Caco-2 (cell line): ENCODE measurements around the gene ATP6V1E1. TPM values are rescaled to one million over a fixed set of nuclear protein-coding genes. Genes with fewer than 3 reads are reported as not detected.

Source experiments
- BruUV-seq: library from RNA; stranded (reverse); fragments of 400-500 nt; replicated peaks from 2 replicates; lab custom pipeline; 2021; lab: Mats Ljungman, UMichigan
- CTCF ChIA-PET: fragments of 300-600 bp; sonication (Branson Sonifier 250); formaldehyde crosslinking; loops from one replicate; lab custom pipeline; 2022; ENCODE audit warnings: antibody characterized with exemption; lab: Charles Lee
- POLR2A ChIA-PET: fragments of 300-600 bp; sonication (Branson Sonifier 250); formaldehyde crosslinking; loops from one replicate; lab custom pipeline; 2022; ENCODE audit warnings: antibody characterized with exemption; lab: Charles Lee
- DNase-seq, 2 experiments: peaks; one replicate each; pipeline versions ENCODE4 v3.0.0 to v3.0.0-alpha.2; 2020 to 2022
- H3K27me3 ChIP-seq: replicated peaks from 2 replicates; pipeline ENCODE4 v1.6.0; 2011; ENCODE audit warnings: low read length; ENCODE audit not compliant: control insufficient read depth, insufficient read depth
- H3K36me3 ChIP-seq: 2 replicates; pipeline ENCODE4 v1.5.1; 2011; ENCODE audit warnings: low read length; ENCODE audit not compliant: control insufficient read depth, insufficient read depth
- H3K4me1 ChIP-seq: fragments of 250-450 bp; sonication (Bioruptor Pico); 2 replicates; pipeline ENCODE4 v1.5.1; 2020; ENCODE audit warnings: mild to moderate bottlenecking
- H3K4me3 ChIP-seq: 2 replicates; pipeline ENCODE4 v1.5.1; 2011; ENCODE audit warnings: low read depth, mild to moderate bottlenecking, control low read depth, low read length
- H3K9me3 ChIP-seq: fragments of 250-450 bp; sonication (Bioruptor Pico); 2 replicates; pipeline ENCODE4 v1.5.1; 2020; ENCODE audit warnings: mild to moderate bottlenecking, moderate library complexity
- H3K27ac Mint-ChIP-seq: one replicate; pipeline ENCODE4 v1.8.0; 2022; ENCODE audit warnings: mixed read lengths; ENCODE audit not compliant: unreplicated experiment
- H3K27me3 Mint-ChIP-seq: one replicate; pipeline ENCODE4 v1.8.0; 2022; ENCODE audit warnings: mixed read lengths; ENCODE audit not compliant: insufficient read depth, unreplicated experiment
- H3K36me3 Mint-ChIP-seq: one replicate; pipeline ENCODE4 v1.8.0; 2022; ENCODE audit warnings: mild to moderate bottlenecking, mixed read lengths; ENCODE audit not compliant: insufficient read depth, unreplicated experiment
- H3K4me1 Mint-ChIP-seq: one replicate; pipeline ENCODE4 v1.8.0; 2022; ENCODE audit warnings: low read depth, mixed read lengths; ENCODE audit not compliant: unreplicated experiment
- H3K4me3 Mint-ChIP-seq: one replicate; pipeline ENCODE4 v1.8.0; 2022; ENCODE audit warnings: mild to moderate bottlenecking, moderate library complexity, mixed read lengths; ENCODE audit not compliant: unreplicated experiment
- H3K9me3 Mint-ChIP-seq: one replicate; pipeline ENCODE4 v1.8.0; 2022; ENCODE audit warnings: mixed read lengths; ENCODE audit not compliant: unreplicated experiment
- CTCF ChIP-seq, 2 experiments: fragments of 200-600 bp in 1 of 2; IDR thresholded peaks; 1 replicate in 1 of 2; 2 replicates in 1 of 2; pipeline versions ENCODE4 v1.5.1 to v1.8.0; 2011 to 2022; ENCODE audit warnings: antibody characterized with exemption in 1 of 2, control low read depth in 1 of 2, inconsistent platforms in 1 of 2, low read depth in 1 of 2, low read length in 1 of 2, mild to moderate bottlenecking in 1 of 2, moderate library complexity in 1 of 2; ENCODE audit not compliant: insufficient read depth in 1 of 2, severe bottlenecking in 1 of 2, unreplicated experiment in 1 of 2
- intact Hi-C: fragments of 100-400 bp; cut with micrococcal nuclease; formaldehyde crosslinking; loops from one replicate; pipeline ENCODE4 v1.10.0; 2022; ENCODE audit not compliant: unreplicated experiment
- total RNA-seq: library from RNA; stranded (reverse); gene quantifications from 2 replicates; pipeline ENCODE4 v1.2.3, GENCODE V29; 2022

Gene ATP6V1E1
- total RNA-seq, 1 experiment from 2014 or later, result 147 TPM

DNA sequence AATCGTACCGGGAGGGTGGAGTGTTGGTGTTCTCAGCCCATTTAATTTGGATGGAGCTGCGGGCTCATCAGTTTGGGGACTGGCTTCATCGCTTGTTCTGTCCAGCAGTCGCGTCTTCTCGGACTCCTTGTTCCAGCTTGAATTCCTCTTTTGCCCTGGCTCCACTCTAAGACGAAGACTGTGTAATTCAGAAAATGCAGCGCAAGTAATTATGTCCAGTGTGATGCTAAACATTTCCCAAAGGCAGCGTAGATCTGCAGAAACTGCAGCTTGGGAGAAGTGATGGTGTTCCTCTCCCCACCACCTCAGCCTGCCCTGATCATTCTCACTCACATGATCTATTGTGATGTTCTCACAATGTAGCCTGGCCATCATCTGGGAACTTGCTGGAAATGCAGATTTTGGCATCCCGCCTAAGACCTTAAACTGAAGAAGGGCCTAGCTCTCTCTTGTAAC is 64.6 kb downstream of the ATP6V1E1 start:
- no peak overlapping the region for H3K27ac Mint-ChIP-seq
- no peaks in the 10 kb centered on the region for H3K36me3 ChIP-seq

GRCh38 chr22:17562906-17563870 is 65.4 kb downstream of the ATP6V1E1 start, which contains the start of gene SLC25A18:
SLC25A18 (plus strand) TSS chr22:17563498; CDS start chr22:17579945, 16,447 bp downstream.
- DNase-seq, result no peak
- no TSS peak for BruUV-seq
- Histone ChIP-seq H3K4me3 (no peak within 1 kb of the TSS), H3K36me3 (no peaks in the 10 kb centered on the region), H3K27me3 (no peaks in the 10 kb centered on the region), H3K9me3 (no peaks in the 10 kb centered on the region), H3K4me1 (peaks cover 12% of the 10 kb centered on the region; the same call in 1 of the 2 replicates)
- TF ChIP-seq CTCF (IDR thresholded peaks at IDR 0.05; ENCODE audit: insufficient read depth in 1 of 2, low read depth in 1 of 2, low read length in 1 of 2, severe bottlenecking in 1 of 2, unreplicated experiment in 1 of 2), result peak; percentile 7 to 29
- no peak within 1 kb of the TSS for H3K27ac Mint-ChIP-seq
- no peak within 1 kb of the TSS for H3K4me3 Mint-ChIP-seq
- POLR2A ChIA-PET, result interaction anchor here (0.8 kb wide), 1 partner anchor 17 kb away, joined by 3 read pairs; no protein-coding TSS in a partner anchor
- peaks cover 13% of the 10 kb centered on the region for H3K4me1 Mint-ChIP-seq
- intact Hi-C loops, result no loop called here
- no peaks in the 10 kb centered on the region for H3K27me3 Mint-ChIP-seq
- H3K9me3 Mint-ChIP-seq, result no peaks in the 10 kb centered on the region
- CTCF ChIA-PET, result no interaction called here
- H3K36me3 Mint-ChIP-seq, result no peaks in the 10 kb centered on the region

More for the DNA sequence above, 64.6 kb downstream of the ATP6V1E1 start:
- Histone ChIP-seq H3K4me1 (peaks cover 12% of the 10 kb centered on the region; the same call in 1 of the 2 replicates), H3K27me3 (no peaks in the 10 kb centered on the region), H3K4me3 (no peak overlapping the region), H3K9me3 (no peaks in the 10 kb centered on the region)
- H3K4me3 Mint-ChIP-seq, result no peak overlapping the region
- POLR2A ChIA-PET, result interaction anchor here (0.8 kb wide), 1 partner anchor 18 kb away, joined by 3 read pairs; no protein-coding TSS in a partner anchor
- no TSS peak for BruUV-seq
- TF ChIP-seq CTCF (IDR thresholded peaks at IDR 0.05; ENCODE audit: insufficient read depth in 1 of 2, low read depth in 1 of 2, low read length in 1 of 2, severe bottlenecking in 1 of 2, unreplicated experiment in 1 of 2), result no peak
- H3K27me3 Mint-ChIP-seq, result no peaks in the 10 kb centered on the region
- H3K36me3 Mint-ChIP-seq, result no peaks in the 10 kb centered on the region
- CTCF ChIA-PET, result interaction anchor here (1.0 kb wide), 1 partner anchor 8 kb away, joined by 3 read pairs; no protein-coding TSS in a partner anchor
- H3K4me1 Mint-ChIP-seq, result peaks cover 13% of the 10 kb centered on the region
- H3K9me3 Mint-ChIP-seq, result no peaks in the 10 kb centered on the region
- intact Hi-C loops, result no loop called here
- no peak for DNase-seq

DNA sequence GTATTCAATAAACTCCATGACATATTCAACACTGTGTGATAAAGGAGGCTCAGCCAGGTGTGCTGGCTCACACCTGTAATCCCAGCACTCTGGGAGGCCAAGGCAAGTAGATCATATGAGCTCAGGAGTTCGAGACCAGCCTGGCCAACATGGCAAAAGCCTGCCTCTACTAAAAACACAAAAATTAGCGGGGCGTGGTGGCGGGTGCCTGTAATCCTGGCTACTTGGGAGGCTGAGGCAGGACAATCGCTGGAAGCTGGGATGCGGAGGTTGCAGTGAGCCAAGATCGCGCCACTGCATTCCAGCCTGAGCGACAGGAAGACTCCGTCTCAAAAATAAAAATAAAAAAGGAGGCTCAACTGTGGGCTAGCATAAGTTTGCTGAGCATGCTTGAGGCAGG is 69.4 kb downstream of the ATP6V1E1 start:
- Histone ChIP-seq H3K36me3 (no peaks in the 10 kb centered on the region), H3K27me3 (no peaks in the 10 kb centered on the region), H3K4me1 (peaks cover 12% of the 10 kb centered on the region; the same call in 1 of the 2 replicates), H3K4me3 (no peak overlapping the region), H3K9me3 (no peaks in the 10 kb centered on the region)
- POLR2A ChIA-PET, result no interaction called here
- TF ChIP-seq CTCF (IDR thresholded peaks at IDR 0.05; ENCODE audit: insufficient read depth in 1 of 2, low read depth in 1 of 2, low read length in 1 of 2, severe bottlenecking in 1 of 2, unreplicated experiment in 1 of 2), result no peak
- no peak overlapping the region for H3K4me3 Mint-ChIP-seq
- no peak for DNase-seq
- intact Hi-C loops, result loop anchor here (2.0 to 5.0 kb wide), 5 partner anchors 68 to 518 kb away; partner anchors contain the start of genes ATP6V1E1 and PEX26
- H3K27me3 Mint-ChIP-seq, result no peaks in the 10 kb centered on the region
- no TSS peak for BruUV-seq
- no peak overlapping the region for H3K27ac Mint-ChIP-seq
- H3K4me1 Mint-ChIP-seq, result peaks cover 13% of the 10 kb centered on the region
- H3K36me3 Mint-ChIP-seq, result no peaks in the 10 kb centered on the region
- H3K9me3 Mint-ChIP-seq, result no peaks in the 10 kb centered on the region
- CTCF ChIA-PET, result interaction anchor here (0.7 to 1.9 kb wide), 18 partner anchors 13 to 517 kb away, joined by 3 to 25 read pairs (median 4); no protein-coding TSS in a partner anchor
